Transverse colon (tissue), 4 donors: ENCODE results near the gene HTN3.

ENCODE experiments used
- CTCF ChIP-seq, 5 experiments: fragments of 200-600 bp in 3 of 5; fragments of 450-650 bp in 2 of 5; sonication (generic) in 3 of 5; IDR thresholded peaks; 1 replicate in 2 of 5; 2 replicates in 3 of 5; pipeline ENCODE4 v1.5.1; 2016 to 2017; ENCODE audit warnings: antibody characterized with exemption in 5 of 5, inconsistent platforms in 3 of 5, mild to moderate bottlenecking in 2 of 5, moderate library complexity in 1 of 5
- EP300 ChIP-seq: sonication (generic); formaldehyde crosslinking; IDR thresholded peaks from one replicate; pipeline ENCODE4 v1.6.1; 2017; ENCODE audit warnings: antibody characterized with exemption, low read depth
- POLR2A ChIP-seq: fragments of 450-650 bp; IDR thresholded peaks from one replicate; pipeline ENCODE4 v1.6.1; 2016; ENCODE audit warnings: antibody characterized with exemption, mild to moderate bottlenecking, moderate library complexity
- POLR2AphosphoS5 ChIP-seq, 3 donors: sonication (generic); formaldehyde crosslinking; IDR thresholded peaks; one replicate each; pipeline ENCODE4 v1.6.1; 2016; ENCODE audit warnings: antibody characterized with exemption in 3 of 3

DNA sequence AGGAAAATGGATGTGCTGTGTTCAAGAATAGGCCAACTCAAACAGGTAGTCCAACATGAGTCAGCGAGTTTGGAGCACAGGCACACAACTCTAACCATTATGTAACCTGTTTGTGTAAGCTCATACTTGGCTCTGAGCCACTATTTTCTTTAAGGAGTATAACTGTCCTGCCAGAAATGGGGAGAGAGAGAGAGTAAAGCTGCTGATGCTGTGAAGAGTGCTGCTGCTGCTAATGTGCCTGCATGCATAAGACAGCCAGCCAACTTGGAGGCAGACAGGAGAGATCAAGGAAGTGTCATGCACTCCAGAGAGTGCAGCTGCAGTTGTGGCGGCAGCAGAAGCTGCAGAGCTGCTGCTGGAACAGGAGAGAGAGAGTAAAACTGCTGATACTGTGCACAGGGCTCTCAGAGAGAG is 44.2 kb upstream of the HTN3 start:
- no peak for TF ChIP-seq EP300
- no peak for TF ChIP-seq CTCF (IDR thresholded peaks at IDR 0.05)
- no peak for TF ChIP-seq POLR2AphosphoS5 (IDR thresholded peaks at IDR 0.05)
- TF ChIP-seq POLR2A: no peak
